Tibial nerve (tissue), 4 donors: ENCODE measurements around the gene AQP12B. TPM values are rescaled to one million over a fixed set of nuclear protein-coding genes. Genes with fewer than 3 reads are reported as not detected.
"Not testable (repeated sequence)": the region's sequence is repeated elsewhere in the genome, so short reads cannot be mapped to it uniquely, and the experiment has no call there.

Source experiments
- DNase-seq, 2 donors: peaks; one replicate each; pipeline ENCODE4 v3.0.0-alpha.2; 2019; ENCODE audit warnings: low spot score in 2 of 2
- H3K27ac ChIP-seq, 4 donors: fragments of 200-600 bp; sonication (generic) in 3 of 4; one replicate each; pipeline ENCODE4 v1.5.1; 2017 to 2019; ENCODE audit warnings: mild to moderate bottlenecking in 1 of 4
- H3K27me3 ChIP-seq, 2 donors: fragments of 200-600 bp; sonication (generic) in 1 of 2; one replicate each; pipeline versions ENCODE4 v1.5.1 to v1.6.0; 2017 to 2019
- H3K36me3 ChIP-seq, 3 donors: fragments of 200-600 bp; sonication (generic); one replicate each; pipeline ENCODE4 v1.5.1; 2018 to 2019
- H3K4me1 ChIP-seq, 4 donors: fragments of 200-600 bp; sonication (generic) in 3 of 4; one replicate each; pipeline ENCODE4 v1.5.1; 2017 to 2019
- H3K4me3 ChIP-seq, 4 donors: fragments of 200-600 bp; sonication (generic) in 3 of 4; one replicate each; pipeline ENCODE4 v1.5.1; 2017 to 2019; ENCODE audit warnings: mild to moderate bottlenecking in 1 of 4, moderate library complexity in 1 of 4
- H3K9me3 ChIP-seq, 4 donors: fragments of 200-600 bp; sonication (generic) in 3 of 4; one replicate each; pipeline ENCODE4 v1.5.1; 2017 to 2019
- EP300 ChIP-seq, 2 donors: sonication (generic); formaldehyde crosslinking; IDR thresholded peaks; one replicate each; pipeline ENCODE4 v1.6.1; 2017; ENCODE audit warnings: antibody characterized with exemption in 2 of 2, mild to moderate bottlenecking in 1 of 2
- POLR2A ChIP-seq, 2 donors: fragments of 450-650 bp; IDR thresholded peaks; one replicate each; pipeline ENCODE4 v1.6.1; 2017; ENCODE audit warnings: antibody characterized with exemption in 2 of 2, mild to moderate bottlenecking in 2 of 2, moderate library complexity in 2 of 2
- WGBS, 2 donors: methylation state at CpG; one replicate each; pipeline ENCODE4 v1.1.5; 2018; 5-methylcytosine and 5-hydroxymethylcytosine counted together
- total RNA-seq, 4 donors: library from RNA; depleted of rRNA; stranded (reverse); fragments of >200 nt; gene quantifications; one replicate each; pipeline ENCODE4 v1.1.0, GENCODE V29; 2016
- TF ChIP-seq, protein P1 (sequence below), 5 experiments: fragments of 200-600 bp in 3 of 5; fragments of 450-650 bp in 2 of 5; sonication (generic) in 3 of 5; IDR thresholded peaks; one replicate each; pipeline ENCODE4 v1.5.1; 2016 to 2019; ENCODE audit warnings: antibody characterized with exemption in 5 of 5, mild to moderate bottlenecking in 3 of 5, moderate library complexity in 2 of 5

Gene AQP12B
- total RNA-seq, 4 donors from 2014 or later = 0.22 TPM; not detected in 3

DNA sequence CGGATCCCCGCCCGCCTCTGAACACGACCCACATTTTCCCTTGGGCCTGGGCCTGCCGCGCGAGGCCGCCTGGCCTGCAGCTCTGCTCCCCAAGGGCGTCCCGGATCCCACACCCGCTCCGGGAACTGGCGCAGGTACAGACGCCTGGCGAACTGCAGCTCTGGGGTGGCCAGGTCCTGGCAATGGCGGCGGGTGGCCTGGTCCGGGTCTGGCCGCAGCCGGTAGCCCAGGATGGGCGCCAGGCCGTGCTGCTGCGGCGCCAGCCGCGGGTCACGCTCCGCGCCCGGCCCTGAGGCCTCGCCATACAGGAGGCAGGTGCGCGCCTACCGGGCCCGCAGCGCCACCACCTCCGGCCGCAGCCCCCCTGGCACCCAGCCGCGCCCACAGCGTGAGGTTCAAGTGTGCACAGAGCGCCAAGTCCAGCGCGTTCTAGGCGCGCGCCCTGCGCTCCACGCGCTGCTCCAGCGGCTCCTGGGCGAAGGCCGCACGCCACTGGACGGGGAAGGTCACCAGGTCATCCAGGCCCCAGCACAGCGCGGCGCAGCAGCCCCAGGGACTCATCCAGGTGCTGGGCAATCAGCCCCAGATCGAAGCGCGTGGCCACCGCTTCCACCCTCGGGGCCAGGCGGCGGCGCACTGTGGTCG, 18.5 kb upstream of the AQP12B start:
- Histone ChIP-seq H3K4me3 (no peak overlapping the region), H3K27ac (no peak overlapping the region), H3K27me3 (peaks cover 0 to 28% of the 10 kb centered on the region in 2 donors), H3K36me3 (no peaks in the 10 kb centered on the region), H3K9me3 (no peaks in the 10 kb centered on the region), H3K4me1 (no peaks in the 10 kb centered on the region)
- 83 to 91% methylated on average over 25 to 66 of the region's 67 CpGs for WGBS, 2 donors
- no peak for DNase-seq
- no peak for TF ChIP-seq POLR2A (IDR thresholded peaks at IDR 0.05)
- TF ChIP-seq EP300 (IDR thresholded peaks at IDR 0.05) = no peak
- TF ChIP-seq, protein P1, sequence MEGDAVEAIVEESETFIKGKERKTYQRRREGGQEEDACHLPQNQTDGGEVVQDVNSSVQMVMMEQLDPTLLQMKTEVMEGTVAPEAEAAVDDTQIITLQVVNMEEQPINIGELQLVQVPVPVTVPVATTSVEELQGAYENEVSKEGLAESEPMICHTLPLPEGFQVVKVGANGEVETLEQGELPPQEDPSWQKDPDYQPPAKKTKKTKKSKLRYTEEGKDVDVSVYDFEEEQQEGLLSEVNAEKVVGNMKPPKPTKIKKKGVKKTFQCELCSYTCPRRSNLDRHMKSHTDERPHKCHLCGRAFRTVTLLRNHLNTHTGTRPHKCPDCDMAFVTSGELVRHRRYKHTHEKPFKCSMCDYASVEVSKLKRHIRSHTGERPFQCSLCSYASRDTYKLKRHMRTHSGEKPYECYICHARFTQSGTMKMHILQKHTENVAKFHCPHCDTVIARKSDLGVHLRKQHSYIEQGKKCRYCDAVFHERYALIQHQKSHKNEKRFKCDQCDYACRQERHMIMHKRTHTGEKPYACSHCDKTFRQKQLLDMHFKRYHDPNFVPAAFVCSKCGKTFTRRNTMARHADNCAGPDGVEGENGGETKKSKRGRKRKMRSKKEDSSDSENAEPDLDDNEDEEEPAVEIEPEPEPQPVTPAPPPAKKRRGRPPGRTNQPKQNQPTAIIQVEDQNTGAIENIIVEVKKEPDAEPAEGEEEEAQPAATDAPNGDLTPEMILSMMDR (IDR thresholded peaks at IDR 0.05) = no peak

DNA sequence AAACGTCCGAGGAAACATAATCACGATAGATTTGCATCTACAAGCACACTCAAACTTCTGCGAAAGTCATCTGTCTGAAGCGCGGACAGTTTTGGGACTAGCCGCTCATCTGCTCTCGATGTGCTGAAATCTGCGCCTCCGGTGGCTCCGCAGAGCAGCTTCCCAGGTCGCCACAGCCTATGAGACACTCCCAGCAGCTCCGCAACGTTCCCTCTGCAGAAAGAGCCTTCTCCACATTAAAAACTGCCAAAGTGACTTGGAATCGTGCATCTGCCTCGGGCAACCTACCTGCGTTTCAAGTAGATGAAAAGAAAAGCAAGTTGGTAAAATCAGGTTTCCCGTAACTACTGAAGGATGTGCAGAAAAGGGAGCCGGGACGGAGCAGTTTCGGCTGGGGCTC, 17.9 kb upstream of the AQP12B start:
- WGBS, 2 donors = 74 to 79% methylated on average over 18 to 21 of the region's 21 CpGs
- H3K36me3 ChIP-seq, H3K27ac ChIP-seq, H3K9me3 ChIP-seq, H3K4me1 ChIP-seq, DNase-seq, H3K4me3 ChIP-seq: not testable (repeated sequence)
- H3K27me3 ChIP-seq = peaks cover 0 to 28% of the 10 kb centered on the region in 2 donors

DNA sequence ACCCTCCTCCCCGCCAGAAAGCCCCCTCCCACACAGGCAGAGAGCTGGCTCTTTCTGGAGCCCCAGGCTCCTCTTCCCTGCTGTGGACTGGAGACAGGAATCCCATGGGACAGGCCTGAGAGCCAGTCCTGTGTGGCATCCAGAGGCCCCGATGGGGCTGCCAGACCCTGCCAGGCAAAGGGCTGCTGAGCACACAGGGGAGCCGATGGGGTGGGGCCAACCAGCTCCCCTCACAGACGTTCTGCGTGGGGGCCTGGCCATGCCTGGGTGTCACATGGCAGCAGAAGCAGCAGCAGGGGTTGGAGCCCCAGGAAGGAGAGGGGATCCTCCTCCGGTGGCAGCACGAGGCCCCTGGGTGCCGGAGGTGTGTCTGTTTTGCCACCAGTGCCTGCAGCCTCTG, 17.1 kb upstream of the AQP12B start:
- H3K4me1 ChIP-seq, DNase-seq, H3K4me3 ChIP-seq, H3K9me3 ChIP-seq, H3K27ac ChIP-seq, H3K36me3 ChIP-seq: not testable (repeated sequence)
- peaks cover 0 to 21% of the 10 kb centered on the region in 2 donors for H3K27me3 ChIP-seq
- 33 to 50% methylated on average over 1 to 4 of the region's 8 CpGs for WGBS, 2 donors

DNA sequence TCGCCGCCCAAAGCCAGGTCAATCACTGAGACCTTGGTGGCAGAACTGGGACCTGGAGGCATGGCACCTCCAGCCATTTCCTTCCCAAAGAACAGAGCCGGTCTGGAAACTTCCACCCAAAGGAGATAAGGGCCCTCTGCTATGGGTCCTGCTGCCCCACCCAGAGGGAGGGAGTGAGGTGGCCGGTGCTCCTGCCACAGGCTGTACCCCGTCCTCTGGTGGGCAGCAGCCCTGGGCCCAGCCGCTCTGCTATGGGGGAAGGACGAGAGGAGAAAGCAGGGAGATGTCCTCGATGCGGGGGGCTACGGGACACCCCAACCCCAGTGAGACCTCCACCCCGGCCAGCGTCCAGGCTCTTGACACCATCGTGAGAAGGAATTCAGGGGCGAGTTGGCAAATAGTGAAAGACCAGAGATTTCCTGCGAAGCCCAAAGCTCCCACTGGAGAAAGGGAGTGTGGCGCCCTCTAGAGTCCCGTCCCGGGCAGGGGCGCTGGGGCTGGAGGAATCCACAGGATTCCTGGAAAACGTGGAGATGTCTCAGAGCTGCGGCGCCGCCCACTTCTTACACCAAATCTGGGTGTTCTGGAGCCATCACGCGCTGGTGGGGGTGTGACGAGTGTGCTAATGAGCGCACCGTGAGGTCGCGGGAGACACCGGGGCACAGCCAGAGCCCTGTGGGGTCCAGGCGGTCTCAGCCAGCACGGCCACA, 16.3 kb upstream of the AQP12B start:
- H3K27me3 ChIP-seq = peaks cover 0 to 14% of the 10 kb centered on the region in 2 donors
- not testable (repeated sequence) for H3K9me3 ChIP-seq, DNase-seq, H3K4me1 ChIP-seq, H3K36me3 ChIP-seq, H3K27ac ChIP-seq, H3K4me3 ChIP-seq
- 36 to 64% methylated on average over 3 of the region's 33 CpGs for WGBS, 2 donors

DNA sequence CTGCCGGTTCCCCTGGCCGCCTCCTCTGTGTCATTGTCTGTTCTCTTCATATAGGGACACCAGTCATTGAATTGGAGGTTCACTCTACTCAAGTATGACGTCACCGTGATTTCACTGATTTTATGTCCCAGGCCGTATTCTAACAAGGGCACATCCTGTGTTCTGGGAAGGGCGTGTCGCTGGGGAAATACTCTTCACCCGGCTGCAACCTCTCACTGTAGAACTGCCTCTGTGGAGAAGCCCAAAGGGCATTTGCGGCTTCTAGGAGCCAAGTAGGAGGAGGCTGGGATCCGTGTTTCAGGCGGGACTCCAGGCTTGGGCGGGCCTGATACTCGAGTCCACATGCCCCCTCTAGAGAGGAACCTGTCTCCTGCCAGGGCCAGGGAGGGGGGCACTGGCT, 13.8 kb upstream of the AQP12B start:
- not testable (repeated sequence) for H3K4me3 ChIP-seq, H3K9me3 ChIP-seq, H3K27me3 ChIP-seq, H3K27ac ChIP-seq, H3K36me3 ChIP-seq, DNase-seq, H3K4me1 ChIP-seq
- no CpG with 5 or more reads among the region's 13 CpGs for WGBS, 2 donors

DNA sequence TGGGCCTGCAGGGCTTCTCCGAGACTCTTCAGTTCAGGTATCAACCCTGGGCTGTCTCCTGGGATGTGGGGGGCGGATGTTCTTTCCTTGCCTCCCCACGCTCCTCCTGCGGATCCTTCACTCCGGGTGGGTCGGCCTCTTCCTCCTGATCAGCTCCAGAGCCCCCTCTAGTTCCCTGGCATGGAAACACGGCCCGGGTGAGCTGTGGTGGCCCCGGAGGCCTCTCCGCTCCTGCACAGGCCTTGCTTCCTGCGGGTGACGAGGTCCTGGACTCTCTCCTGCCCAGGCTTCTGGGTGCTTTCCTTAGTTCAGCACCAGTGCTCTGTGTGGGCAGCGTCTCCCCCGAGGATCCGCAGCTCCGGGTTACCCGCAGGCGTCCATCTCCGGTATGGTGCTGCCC, 12.9 kb upstream of the AQP12B start:
- not testable (repeated sequence) for DNase-seq, H3K27ac ChIP-seq, H3K4me3 ChIP-seq, H3K9me3 ChIP-seq, H3K36me3 ChIP-seq, H3K4me1 ChIP-seq, H3K27me3 ChIP-seq
- no CpG with 5 or more reads among the region's 19 CpGs for WGBS, 2 donors

DNA sequence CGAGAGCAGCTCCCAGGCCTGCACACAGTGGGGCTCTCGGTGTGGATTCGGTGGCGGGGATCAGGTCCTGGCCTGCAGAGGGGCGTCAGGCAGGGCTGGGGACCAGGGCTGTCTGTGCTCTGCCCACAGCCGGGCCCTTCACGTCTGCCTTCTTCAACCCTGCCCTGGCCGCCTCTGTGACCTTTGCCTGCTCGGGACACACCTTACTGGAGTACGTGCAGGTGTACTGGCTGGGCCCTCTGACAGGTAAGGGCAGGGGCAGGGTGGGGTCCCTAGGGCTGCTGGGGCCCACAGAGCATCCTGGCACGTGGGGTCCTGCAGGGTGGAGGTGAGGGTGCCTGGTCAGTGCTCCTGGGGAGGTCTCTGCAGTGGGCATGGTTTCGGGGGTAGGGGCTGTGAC, 11.6 kb upstream of the AQP12B start:
- H3K4me1 ChIP-seq, H3K27me3 ChIP-seq, H3K4me3 ChIP-seq, H3K27ac ChIP-seq, H3K36me3 ChIP-seq, H3K9me3 ChIP-seq, DNase-seq: not testable (repeated sequence)
- whole genome bisulfite sequencing, 2 donors = no CpG with 5 or more reads among the region's 12 CpGs

DNA sequence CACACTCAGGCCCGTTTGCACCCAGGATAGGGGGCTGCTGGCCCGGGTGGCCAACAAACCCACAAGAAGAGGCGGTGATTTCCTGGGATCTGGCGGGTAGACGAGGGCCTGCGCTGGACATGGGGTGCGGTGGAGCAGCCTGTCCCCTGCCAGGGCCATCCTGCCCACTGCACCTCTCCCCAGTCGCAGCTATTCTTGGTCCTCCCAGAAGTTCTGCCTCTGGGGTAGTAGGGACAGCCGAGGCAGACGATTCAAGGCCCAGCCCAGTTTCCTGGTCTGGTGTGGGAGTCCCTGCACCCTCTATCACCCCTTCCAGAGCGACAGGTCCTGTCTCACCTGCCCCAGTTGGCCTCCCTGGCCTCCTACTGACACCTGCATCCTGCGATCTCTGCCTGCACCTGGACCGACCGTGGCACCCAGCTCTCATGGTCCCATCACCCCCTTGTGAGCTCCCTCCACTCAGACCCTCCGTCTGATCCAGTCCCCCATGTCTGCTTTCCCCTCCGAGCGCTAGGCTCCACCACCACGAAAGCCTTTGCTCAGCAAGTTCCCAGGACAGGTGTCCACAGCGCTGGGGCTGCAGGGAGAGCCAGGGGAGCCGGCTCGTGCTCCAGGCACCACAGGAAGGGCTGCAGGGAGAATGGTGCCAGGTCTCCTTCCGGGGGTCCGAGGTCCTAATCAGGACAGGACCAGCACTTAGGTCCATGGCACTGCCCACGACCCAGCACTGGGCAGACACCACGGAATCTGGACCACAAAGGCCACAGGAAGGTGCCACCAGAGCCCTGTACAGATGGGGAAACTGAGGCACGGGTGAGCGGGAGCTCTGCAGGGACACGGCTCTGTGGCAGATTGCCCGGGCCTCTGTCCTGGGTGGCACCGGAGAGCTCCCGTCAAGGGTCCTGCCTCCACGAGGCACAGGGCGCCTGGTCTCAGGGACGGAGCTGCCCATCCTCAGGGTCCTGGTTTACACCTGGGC, 10.2 kb upstream of the AQP12B start:
- H3K27me3 ChIP-seq, H3K9me3 ChIP-seq, H3K4me3 ChIP-seq, DNase-seq, H3K27ac ChIP-seq, H3K36me3 ChIP-seq, H3K4me1 ChIP-seq: not testable (repeated sequence)
- WGBS, 2 donors = 76 to 85% methylated on average over 10 of the region's 34 CpGs

DNA sequence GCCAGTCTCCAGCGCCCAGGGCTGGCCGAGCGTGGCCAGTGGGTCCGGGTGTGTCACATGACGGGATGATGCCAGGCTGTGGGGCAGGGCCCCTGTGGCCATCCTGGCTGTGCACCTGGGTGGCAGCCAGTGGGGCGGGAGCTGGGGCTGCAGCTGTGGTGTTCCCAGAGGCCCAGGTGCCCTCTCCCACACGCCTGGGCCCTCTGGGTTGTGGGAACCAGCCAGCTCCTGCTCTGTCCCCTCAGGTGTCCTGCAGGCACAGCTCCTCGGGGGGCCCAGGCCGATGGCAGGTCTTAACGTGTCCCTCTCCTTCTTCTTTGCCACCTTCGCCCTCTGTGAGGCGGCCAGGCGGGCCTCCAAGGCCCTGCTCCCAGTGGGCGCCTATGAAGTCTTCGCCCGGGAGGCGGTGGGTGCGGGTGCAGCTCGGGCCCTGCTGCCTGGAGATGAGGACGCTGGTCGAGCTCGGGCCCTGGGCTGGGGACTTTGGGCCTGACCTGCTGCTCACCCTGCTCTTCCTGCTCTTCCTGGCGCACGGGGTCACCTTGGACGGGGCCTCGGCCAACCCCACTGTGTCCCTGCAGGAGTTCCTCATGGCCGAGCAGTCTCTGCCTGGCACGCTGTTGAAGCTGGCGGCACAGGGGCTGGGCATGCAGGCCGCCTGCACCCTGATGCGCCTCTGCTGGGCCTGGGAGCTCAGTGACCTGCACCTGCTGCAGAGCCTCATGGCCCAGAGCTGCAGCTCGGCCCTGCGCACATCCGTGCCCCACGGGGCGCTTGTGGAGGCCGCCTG, 9.1 kb upstream of the AQP12B start, which contains the start of gene AQP12A:
Gene AQP12A (plus strand): TSS at position 236 of the 790 bp plus-strand sequence. CDS start 48 bp downstream, at position 284.
- not testable (repeated sequence) for H3K4me1 ChIP-seq, H3K4me3 ChIP-seq, H3K27ac ChIP-seq, H3K27me3 ChIP-seq, H3K36me3 ChIP-seq, DNase-seq, H3K9me3 ChIP-seq
- WGBS, 2 donors = 87% methylated on average over 22 of the region's 37 CpGs; no CpG with 5 or more reads in 1 of the 2 donors

DNA sequence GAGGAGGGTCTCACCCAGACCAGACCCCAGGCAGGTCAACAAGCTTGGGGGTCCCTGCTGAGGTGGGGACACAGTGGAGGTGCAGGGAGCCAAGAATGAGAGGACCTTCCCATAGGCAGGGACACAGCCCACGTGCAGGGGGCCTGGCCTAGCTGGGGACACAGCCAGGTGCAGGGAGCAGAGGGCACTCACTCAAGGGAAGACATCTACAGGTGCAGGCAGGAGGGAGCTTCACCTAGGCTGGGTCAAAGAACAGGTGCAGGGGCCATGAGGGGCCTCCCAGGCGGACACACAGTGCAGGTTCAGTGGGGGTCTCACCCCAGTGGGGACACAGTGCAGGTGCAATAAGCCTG, 8.4 kb upstream of the AQP12B start:
- not testable (repeated sequence) for H3K36me3 ChIP-seq, H3K4me1 ChIP-seq, DNase-seq, H3K4me3 ChIP-seq, H3K9me3 ChIP-seq, H3K27ac ChIP-seq, H3K27me3 ChIP-seq
- no CpG with 5 or more reads among the region's 2 CpGs for WGBS, 2 donors

DNA sequence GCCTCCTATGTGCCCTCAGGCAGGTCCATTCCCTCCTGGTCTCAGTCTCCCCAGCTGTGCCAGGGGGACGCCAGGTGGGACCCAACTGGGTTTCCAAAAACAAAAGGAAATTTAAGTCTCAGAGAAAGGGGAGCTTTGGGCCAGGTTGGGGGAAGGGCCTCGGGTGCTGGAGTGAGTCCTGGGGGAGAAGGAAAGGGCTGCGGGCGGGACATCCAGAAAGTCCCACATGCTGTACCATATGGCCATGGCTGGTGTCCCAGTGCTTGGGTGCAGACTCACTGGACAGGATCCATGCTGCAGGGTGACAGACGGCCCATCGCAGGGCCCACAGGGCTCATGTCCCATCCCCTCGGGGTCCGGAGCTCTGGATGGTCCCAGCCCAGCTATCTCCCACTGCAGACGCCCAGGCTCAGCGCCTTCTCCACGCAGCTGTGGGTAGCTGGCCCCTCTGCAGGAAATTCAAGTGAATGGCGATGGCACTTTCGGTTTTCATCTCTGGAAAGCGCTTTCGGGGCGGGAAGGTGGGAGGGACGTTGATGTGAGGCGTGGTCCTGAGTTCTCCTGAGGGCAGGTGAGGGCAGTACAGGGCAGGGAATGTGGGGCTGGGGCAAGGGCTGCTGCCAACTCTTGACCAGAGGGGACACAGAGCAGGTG, 7.9 kb upstream of the AQP12B start:
- not testable (repeated sequence) for H3K27me3 ChIP-seq, H3K4me3 ChIP-seq, H3K36me3 ChIP-seq, H3K27ac ChIP-seq, DNase-seq, H3K4me1 ChIP-seq, H3K9me3 ChIP-seq
- 69 to 70% methylated on average over 3 to 8 of the region's 18 CpGs for WGBS, 2 donors
